AG09309 (cell line): Measurements from ENCODE around the gene REPS2.

Source experiments
- DNase-seq: peaks from one replicate; pipeline ENCODE4 v3.0.0-alpha.2; 2010; ENCODE audit warnings: low read depth
- H3K4me3 ChIP-seq: 2 replicates; pipeline ENCODE4 v1.5.1; 2011; ENCODE audit warnings: mild to moderate bottlenecking, low read depth, low read length, moderate library complexity; ENCODE audit not compliant: control insufficient read depth
- TF ChIP-seq, protein P1 (sequence below): IDR thresholded peaks from 2 replicates; pipeline ENCODE4 v1.5.1; 2011; ENCODE audit warnings: mild to moderate bottlenecking, low read depth, low read length, inconsistent platforms; ENCODE audit not compliant: insufficient read depth, control insufficient read depth; ENCODE audit errors: missing control alignments

Gene REPS2

DNA sequence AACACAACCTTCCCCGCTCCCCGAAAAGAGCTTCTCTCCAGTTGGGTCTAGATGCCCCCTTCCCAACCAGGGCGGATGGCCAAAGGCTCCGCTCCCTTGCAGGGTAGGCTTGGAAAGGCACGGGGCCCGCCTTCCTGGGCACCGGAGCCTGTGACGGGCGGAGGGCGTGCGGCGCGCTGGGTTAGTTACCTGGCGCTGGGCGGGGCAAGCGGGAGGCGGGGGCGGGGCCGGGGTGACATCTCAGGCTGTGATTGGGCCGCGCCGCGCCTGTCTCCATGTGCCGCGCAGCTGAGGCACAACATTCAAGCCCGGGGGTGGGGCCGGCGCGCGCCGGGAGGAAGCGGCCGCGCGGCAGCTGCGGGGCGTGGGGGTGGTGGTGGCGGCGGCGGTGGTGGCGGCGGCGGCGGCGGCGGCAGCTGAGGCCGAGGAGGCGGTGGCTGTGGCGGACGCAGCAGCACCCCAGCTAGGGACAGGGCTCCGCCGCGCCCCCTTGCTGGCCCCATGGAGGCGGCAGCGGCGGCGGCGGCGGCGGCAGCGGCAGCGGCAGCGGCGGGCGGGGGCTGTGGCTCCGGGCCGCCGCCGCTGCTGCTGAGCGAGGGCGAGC, at the start of gene REPS2:
REPS2 (plus strand) TSS at position 298 of the 604 bp plus-strand sequence; CDS start at position 502, 204 bp downstream.
- peak within 1 kb of the TSS; percentile 49 for H3K4me3 ChIP-seq
- TF ChIP-seq, protein P1, sequence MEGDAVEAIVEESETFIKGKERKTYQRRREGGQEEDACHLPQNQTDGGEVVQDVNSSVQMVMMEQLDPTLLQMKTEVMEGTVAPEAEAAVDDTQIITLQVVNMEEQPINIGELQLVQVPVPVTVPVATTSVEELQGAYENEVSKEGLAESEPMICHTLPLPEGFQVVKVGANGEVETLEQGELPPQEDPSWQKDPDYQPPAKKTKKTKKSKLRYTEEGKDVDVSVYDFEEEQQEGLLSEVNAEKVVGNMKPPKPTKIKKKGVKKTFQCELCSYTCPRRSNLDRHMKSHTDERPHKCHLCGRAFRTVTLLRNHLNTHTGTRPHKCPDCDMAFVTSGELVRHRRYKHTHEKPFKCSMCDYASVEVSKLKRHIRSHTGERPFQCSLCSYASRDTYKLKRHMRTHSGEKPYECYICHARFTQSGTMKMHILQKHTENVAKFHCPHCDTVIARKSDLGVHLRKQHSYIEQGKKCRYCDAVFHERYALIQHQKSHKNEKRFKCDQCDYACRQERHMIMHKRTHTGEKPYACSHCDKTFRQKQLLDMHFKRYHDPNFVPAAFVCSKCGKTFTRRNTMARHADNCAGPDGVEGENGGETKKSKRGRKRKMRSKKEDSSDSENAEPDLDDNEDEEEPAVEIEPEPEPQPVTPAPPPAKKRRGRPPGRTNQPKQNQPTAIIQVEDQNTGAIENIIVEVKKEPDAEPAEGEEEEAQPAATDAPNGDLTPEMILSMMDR, result no peak
- DNase-seq, result no peak

DNA sequence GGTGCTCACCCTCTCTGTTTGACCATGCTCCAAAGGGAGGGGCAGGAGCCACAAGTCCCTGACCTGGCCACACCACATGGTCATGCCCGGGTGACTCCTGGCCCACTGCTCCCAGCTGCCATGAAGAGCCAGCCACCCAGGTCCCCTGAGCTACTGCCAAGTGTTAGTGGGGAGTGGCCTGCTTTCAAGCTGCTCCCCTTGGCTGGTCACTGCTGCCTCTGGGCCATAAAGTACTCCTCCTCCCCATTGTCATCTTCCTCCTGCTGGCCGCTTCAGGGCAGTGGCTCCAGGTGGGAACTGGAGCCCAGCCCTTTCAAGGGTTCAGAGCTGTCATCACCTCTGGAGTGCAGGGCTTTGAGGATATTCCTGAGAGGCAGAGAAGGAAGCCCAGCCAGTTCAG, 49.0 kb upstream of the REPS2 start:
- DNase-seq, result no peak
- H3K4me3 ChIP-seq, result no peak overlapping the region
- TF ChIP-seq, protein P1, result no peak

DNA sequence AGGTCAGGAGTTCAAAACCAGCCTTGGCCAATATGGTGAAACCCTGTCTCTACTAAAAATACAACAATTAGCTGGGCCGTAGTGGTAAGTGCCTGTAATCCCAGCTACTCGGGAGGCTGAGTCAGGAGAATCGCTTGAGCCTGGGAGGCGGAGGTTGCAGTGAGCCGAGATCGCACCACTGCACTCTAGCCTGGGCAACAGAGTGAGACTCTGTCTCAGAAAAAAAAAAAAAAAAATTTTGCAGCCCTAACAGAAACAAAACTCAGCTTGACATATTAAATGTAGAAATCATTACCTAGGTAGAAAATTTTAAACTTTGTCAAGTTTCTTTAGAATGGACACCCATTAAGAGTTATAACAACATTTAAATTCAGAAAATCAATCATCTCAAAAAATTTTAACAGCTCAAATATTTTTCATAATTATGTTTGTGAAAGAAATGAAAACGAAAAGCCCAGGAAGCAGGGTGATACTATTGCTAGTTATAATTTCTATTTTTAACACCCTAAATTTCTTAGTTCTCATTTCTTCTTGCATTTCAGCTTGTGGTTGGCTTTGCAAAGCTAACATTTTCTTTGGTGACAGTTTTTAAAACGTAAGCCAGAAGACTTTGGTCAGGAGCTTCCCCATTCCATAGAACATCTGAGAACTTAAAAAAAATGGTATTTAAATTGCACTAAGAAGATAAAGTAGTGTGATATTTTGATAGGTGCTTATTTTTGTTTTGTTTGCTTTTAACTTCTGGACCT, 43.0 kb upstream of the REPS2 start:
- no peak for DNase-seq
- TF ChIP-seq, protein P1, result no peak
- H3K4me3 ChIP-seq, result no peak overlapping the region

DNA sequence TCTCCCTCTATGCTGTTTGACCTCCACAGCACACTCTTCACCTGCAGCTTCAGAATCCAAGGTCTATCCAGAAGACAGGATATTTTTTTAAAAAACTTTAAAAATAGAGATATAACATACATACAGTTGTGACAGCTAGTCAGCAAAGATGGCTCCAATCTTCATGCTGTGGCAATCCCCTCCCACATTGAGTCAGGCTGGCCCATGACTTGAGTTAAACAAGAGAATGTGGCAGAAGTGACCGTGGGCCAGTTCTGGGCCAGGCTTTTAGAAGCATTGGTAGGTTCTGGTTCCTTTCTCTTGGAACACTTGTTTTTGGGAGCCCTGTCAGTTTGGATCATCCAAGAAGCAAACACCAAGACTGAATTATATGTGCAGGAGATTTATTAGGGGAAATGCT, 36.1 kb upstream of the REPS2 start:
- no peak for DNase-seq
- no peak overlapping the region for H3K4me3 ChIP-seq
- TF ChIP-seq, protein P1, result no peak

DNA sequence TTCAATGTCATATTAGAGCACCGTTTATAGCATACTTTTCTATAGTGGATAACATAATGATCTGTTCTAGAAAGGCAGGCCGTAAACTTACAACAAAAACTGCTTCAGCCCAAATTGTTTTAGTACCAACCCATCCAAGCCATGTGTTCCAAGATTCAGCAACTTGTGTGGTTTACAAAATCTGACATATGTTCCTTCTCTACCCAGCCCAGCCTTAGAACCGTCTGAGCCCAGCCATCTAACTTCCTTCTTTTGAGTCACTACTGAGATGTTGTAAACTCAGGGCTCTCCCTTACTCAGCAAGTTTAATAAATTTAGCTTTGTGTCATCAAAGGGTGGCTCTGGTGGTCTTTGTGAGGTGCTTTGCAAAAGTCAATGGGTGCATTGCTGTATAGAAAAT, 32.4 kb upstream of the REPS2 start:
- TF ChIP-seq, protein P1, result no peak
- H3K4me3 ChIP-seq, result no peak overlapping the region

DNA sequence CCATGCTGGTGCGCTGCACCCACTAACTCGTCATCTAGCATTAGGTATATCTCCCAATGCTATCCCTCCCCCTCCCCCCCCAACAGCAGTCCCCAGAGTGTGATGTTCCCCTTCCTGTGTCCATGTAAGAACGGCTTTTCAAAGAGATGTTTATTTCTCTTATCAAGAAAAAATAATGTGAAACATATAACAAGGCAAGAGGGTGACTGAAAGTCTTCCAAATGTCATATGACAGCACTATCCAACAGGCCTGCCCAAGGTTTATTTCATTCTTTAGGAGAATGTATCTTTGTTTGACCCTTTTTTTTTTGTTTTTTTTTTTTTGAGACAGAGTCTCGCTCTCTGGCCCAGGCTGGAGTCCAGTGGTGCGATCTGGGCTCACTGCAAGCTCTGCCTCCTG, 29.9 kb upstream of the REPS2 start:
- H3K4me3 ChIP-seq, result no peak overlapping the region
- TF ChIP-seq, protein P1, result no peak
- DNase-seq, result no peak

More for the DNA sequence above, 32.4 kb upstream of the REPS2 start:
- no peak for DNase-seq
